T-cell (primary cell): ENCODE data around the gene BAAT. TPM values are rescaled to one million over a fixed set of nuclear protein-coding genes. Genes with fewer than 3 reads are reported as not detected.

Experiments used
- ATAC-seq, 4 experiments: fragments of 200-7000 bp in 3 of 4; fragments of 150-1000 bp in 1 of 4; cut with Tn5 transposase; replicated peaks in 1 of 4; 1 replicate in 3 of 4; 2 replicates in 1 of 4; pipeline ENCODE4 v1.10.0; 2021; ENCODE audit warnings: moderate library complexity in 3 of 4, mild to moderate bottlenecking in 2 of 4, moderate number of reproducible peaks in 1 of 4
- CTCF ChIA-PET, 2 donors: fragments of 300-600 bp; sonication (Branson Sonifier 250); formaldehyde crosslinking; loops; one replicate each; lab custom pipeline; 2022; ENCODE audit warnings: antibody characterized with exemption in 2 of 2; lab: Charles Lee
- POLR2A ChIA-PET, 2 donors: fragments of 300-600 bp; sonication (Branson Sonifier 250); formaldehyde crosslinking; loops; one replicate each; lab custom pipeline; 2022; ENCODE audit warnings: antibody characterized with exemption in 2 of 2; lab: Charles Lee
- DNase-seq, 35 experiments: peaks; one replicate each; pipeline versions ENCODE4 v3.0.0 to v3.0.0-alpha.2; 2013 to 2023
- H3K27ac ChIP-seq: one replicate; pipeline ENCODE4 v1.5.1; 2013; ENCODE audit warnings: low read length
- H3K27me3 ChIP-seq, 2 experiments: replicated peaks in 1 of 2; 1 replicate in 1 of 2; 2 replicates in 1 of 2; pipeline versions ENCODE4 v1.6.1 to v1.7.0; 2013; ENCODE audit warnings: low read length in 1 of 2, mixed read lengths in 1 of 2; ENCODE audit not compliant: control insufficient read depth in 2 of 2, insufficient read depth in 2 of 2; ENCODE audit errors: extremely low read depth in 1 of 2
- H3K36me3 ChIP-seq, 2 donors: 1 replicate in 1 of 2; 2 replicates in 1 of 2; pipeline versions ENCODE4 v1.6.1 to v1.7.0; 2013; ENCODE audit warnings: low read length in 1 of 2; ENCODE audit not compliant: control insufficient read depth in 2 of 2, insufficient read depth in 1 of 2; ENCODE audit errors: extremely low read depth in 1 of 2
- H3K4me1 ChIP-seq, 2 experiments: 1 replicate in 1 of 2; 2 replicates in 1 of 2; pipeline versions ENCODE4 v1.6.1 to v1.7.0; 2013; ENCODE audit warnings: low read length in 2 of 2, mixed read lengths in 1 of 2; ENCODE audit not compliant: insufficient read depth in 2 of 2, control insufficient read depth in 1 of 2; ENCODE audit errors: extremely low read depth in 1 of 2
- H3K4me3 ChIP-seq, 2 donors: 1 replicate in 1 of 2; 2 replicates in 1 of 2; pipeline versions ENCODE4 v1.5.1 to v1.7.0; 2013; ENCODE audit warnings: mild to moderate bottlenecking in 2 of 2, low read length in 1 of 2, moderate library complexity in 1 of 2; ENCODE audit not compliant: control insufficient read depth in 1 of 2; ENCODE audit errors: extremely low read depth in 1 of 2
- H3K9me3 ChIP-seq: 2 replicates; pipeline ENCODE4 v1.7.0; 2013
- H3K27ac Mint-ChIP-seq, 2 donors: one replicate each; pipeline ENCODE4 v1.8.0; 2020 to 2021; ENCODE audit warnings: mild to moderate bottlenecking in 2 of 2, mixed read lengths in 2 of 2
- H3K27me3 Mint-ChIP-seq, 2 donors: one replicate each; pipeline ENCODE4 v1.8.0; 2021 to 2022; ENCODE audit warnings: mixed read lengths in 2 of 2
- H3K36me3 Mint-ChIP-seq: one replicate; pipeline ENCODE4 v1.8.0; 2021; ENCODE audit warnings: mixed read lengths
- H3K4me1 Mint-ChIP-seq, 3 donors: one replicate each; pipeline ENCODE4 v1.8.0; 2020 to 2022; ENCODE audit warnings: mixed read lengths in 3 of 3, mild to moderate bottlenecking in 1 of 3
- H3K4me3 Mint-ChIP-seq, 3 donors: one replicate each; pipeline ENCODE4 v1.8.0; 2020 to 2022; ENCODE audit warnings: mild to moderate bottlenecking in 3 of 3, mixed read lengths in 3 of 3, moderate library complexity in 3 of 3
- H3K9me3 Mint-ChIP-seq, 3 donors: one replicate each; pipeline ENCODE4 v1.8.0; 2020 to 2022; ENCODE audit warnings: mixed read lengths in 3 of 3
- WGBS: methylation state at CpG from one replicate; pipeline ENCODE4 v1.1.5; 2013; ENCODE audit warnings: missing lambda C conversion rate; ENCODE audit not compliant: insufficient coverage; 5-methylcytosine and 5-hydroxymethylcytosine counted together
- total RNA-seq, 35 experiments: library from RNA in 6 of 35; stranded (reverse) in 6 of 35; fragments of 120-200 nt in 1 of 35; gene quantifications; one replicate each; pipeline versions ENCODE4 v1.2.1 to v1.2.4 and lab custom pipeline; 2013 to 2026

The BAAT gene
- total RNA-seq, 5 donors from 2014 or later (not counting 1 experiment from before 2014, with no cell fraction given): 0.13 to 0.36 (median 0.35) TPM; not detected in 2

- DNase-seq (no peak), ATAC-seq (no peak)
- H3K27ac ChIP-seq: no peak overlapping the region
- ChIA-PET POLR2A (no interaction called here), CTCF (no interaction called here)
- Mint-ChIP-seq H3K27ac (no peak overlapping the region), H3K9me3 (peaks cover 45 to 74% (median 55%) of the 10 kb centered on the region in 3 donors), H3K4me3 (no peak overlapping the region), H3K4me1 (no peaks in the 10 kb centered on the region), H3K36me3 (peaks cover 40% of the 10 kb centered on the region), H3K27me3 (no peaks in the 10 kb centered on the region)
- no peak overlapping the region for H3K4me3 ChIP-seq
- no peaks in the 10 kb centered on the region for H3K36me3 ChIP-seq
- peaks cover 18% of the 10 kb centered on the region for H3K9me3 ChIP-seq
- no peaks in the 10 kb centered on the region for H3K27me3 ChIP-seq
- H3K4me1 ChIP-seq: no peaks in the 10 kb centered on the region
Measured at GRCh38 chr9:101417389-101417788, 32.6 kb upstream of the BAAT start.

GRCh38 chr9:101415578-101415977, 30.8 kb upstream of the BAAT start:
- no peaks in the 10 kb centered on the region for H3K27me3 ChIP-seq
- H3K27ac ChIP-seq: no peak overlapping the region
- H3K27ac Mint-ChIP-seq: no peak overlapping the region
- ATAC-seq (no peak), DNase-seq (no peak)
- no peaks in the 10 kb centered on the region for H3K36me3 ChIP-seq
- peaks cover 24% of the 10 kb centered on the region for H3K9me3 ChIP-seq
- no peaks in the 10 kb centered on the region for H3K27me3 Mint-ChIP-seq
- POLR2A ChIA-PET: no interaction called here
- no peaks in the 10 kb centered on the region for H3K4me1 ChIP-seq
- H3K4me3 ChIP-seq: no peak overlapping the region
- CTCF ChIA-PET: no interaction called here
- H3K4me1 Mint-ChIP-seq: no peaks in the 10 kb centered on the region
- H3K9me3 Mint-ChIP-seq: peaks cover 48 to 74% (median 58%) of the 10 kb centered on the region in 3 donors
- H3K36me3 Mint-ChIP-seq: peaks cover 50% of the 10 kb centered on the region
- no peak overlapping the region for H3K4me3 Mint-ChIP-seq

DNA sequence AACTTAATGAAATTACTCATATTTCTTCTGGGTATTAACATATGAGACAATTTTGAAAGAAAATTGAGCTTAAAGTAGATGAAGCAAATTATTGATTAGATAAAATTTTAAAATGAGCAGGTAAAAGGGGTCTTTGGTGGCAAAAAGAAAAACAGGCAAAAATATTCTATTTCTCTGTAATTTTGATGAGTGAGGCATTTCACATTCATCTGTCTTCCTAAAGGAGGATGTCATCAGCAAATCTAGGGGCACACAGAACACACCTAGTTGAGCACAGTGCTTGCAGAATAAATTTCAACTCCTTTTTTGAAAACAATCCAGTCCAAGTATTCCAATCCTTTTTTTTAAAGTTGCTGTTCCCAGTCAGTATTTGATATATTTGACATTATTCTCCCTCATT, 30.0 kb upstream of the BAAT start:
- peaks cover 28% of the 10 kb centered on the region for H3K9me3 ChIP-seq
- DNase-seq: no peak
- H3K27me3 Mint-ChIP-seq: no peaks in the 10 kb centered on the region
- no peak overlapping the region for H3K27ac ChIP-seq
- H3K4me3 Mint-ChIP-seq: no peak overlapping the region
- H3K36me3 ChIP-seq: no peaks in the 10 kb centered on the region
- H3K9me3 Mint-ChIP-seq: peaks cover 48 to 75% (median 62%) of the 10 kb centered on the region in 3 donors
- H3K36me3 Mint-ChIP-seq: peaks cover 50% of the 10 kb centered on the region
- no peak overlapping the region for H3K27ac Mint-ChIP-seq
- no peak overlapping the region for H3K4me3 ChIP-seq
- H3K27me3 ChIP-seq: no peaks in the 10 kb centered on the region
- H3K4me1 Mint-ChIP-seq: no peaks in the 10 kb centered on the region
- ChIA-PET CTCF (no interaction called here), POLR2A (no interaction called here)
- no peaks in the 10 kb centered on the region for H3K4me1 ChIP-seq
- ATAC-seq: no peak

DNA sequence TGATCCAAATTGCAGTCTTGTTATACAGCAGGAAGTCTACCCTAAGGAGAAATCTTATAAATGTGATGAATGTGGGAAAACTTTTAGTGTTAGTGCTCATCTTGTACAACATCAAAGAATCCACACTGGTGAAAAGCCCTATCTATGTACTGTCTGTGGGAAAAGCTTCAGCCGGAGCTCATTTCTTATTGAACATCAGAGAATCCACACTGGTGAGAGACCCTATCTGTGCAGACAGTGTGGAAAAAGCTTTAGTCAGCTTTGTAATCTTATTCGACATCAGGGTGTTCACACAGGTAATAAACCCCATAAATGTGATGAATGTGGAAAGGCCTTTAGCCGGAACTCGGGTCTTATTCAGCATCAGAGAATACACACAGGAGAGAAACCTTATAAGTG, 24.3 kb upstream of the BAAT start:
- CTCF ChIA-PET: interaction anchor here in 1 of 2 donors (1.3 kb wide), 1 partner anchor 11 kb away, joined by 3 read pairs; the partner anchor contains the start of genes MRPL50 and ZNF189
- ATAC-seq (no peak), DNase-seq (no peak)
- no CpG with 5 or more reads among the region's 4 CpGs for WGBS
- POLR2A ChIA-PET: interaction anchor here in 1 of 2 donors (0.6 to 1.2 kb wide), 2 partner anchors 10 to 53 kb away, joined by 3 read pairs; partner anchors contain the start of gene ZNF189
- Mint-ChIP-seq H3K4me1 (no peaks in the 10 kb centered on the region), H3K9me3 (peaks cover 37 to 78% (median 61%) of the 10 kb centered on the region in 3 donors), H3K27ac (no peak overlapping the region), H3K27me3 (no peaks in the 10 kb centered on the region), H3K36me3 (peaks cover 79% of the 10 kb centered on the region), H3K4me3 (no peak overlapping the region)
- Histone ChIP-seq H3K9me3 (peaks cover 43% of the 10 kb centered on the region), H3K27ac (no peak overlapping the region), H3K4me1 (no peaks in the 10 kb centered on the region), H3K4me3 (no peak overlapping the region), H3K36me3 (peaks cover 13 to 35% of the 10 kb centered on the region in 2 donors), H3K27me3 (no peaks in the 10 kb centered on the region)

- H3K27me3 ChIP-seq: no peaks in the 10 kb centered on the region
- H3K4me3 ChIP-seq: no peak overlapping the region
- H3K9me3 ChIP-seq: peaks cover 40% of the 10 kb centered on the region
- no peak overlapping the region for H3K27ac ChIP-seq
- no peak for ATAC-seq
- ChIA-PET POLR2A (interaction anchor here in 1 of 2 donors (1.2 kb wide), 1 partner anchor 10 kb away, joined by 3 read pairs; the partner anchor contains the start of gene ZNF189), CTCF (interaction anchor here in 1 of 2 donors (1.3 kb wide), 1 partner anchor 10 kb away, joined by 3 read pairs; the partner anchor contains the start of genes MRPL50 and ZNF189)
- H3K4me1 Mint-ChIP-seq: peaks cover 0 to 5% (median 0%) of the 10 kb centered on the region in 3 donors
- H3K9me3 Mint-ChIP-seq: peaks cover 37 to 79% (median 61%) of the 10 kb centered on the region in 3 donors
- no peaks in the 10 kb centered on the region for H3K4me1 ChIP-seq
- no peak for DNase-seq
- no CpG with 5 or more reads among the region's 5 CpGs for WGBS
- peaks cover 13 to 41% of the 10 kb centered on the region in 2 donors for H3K36me3 ChIP-seq
- H3K4me3 Mint-ChIP-seq: no peak overlapping the region
- H3K27ac Mint-ChIP-seq: no peak overlapping the region
- no peaks in the 10 kb centered on the region for H3K27me3 Mint-ChIP-seq
- peaks cover 80% of the 10 kb centered on the region for H3K36me3 Mint-ChIP-seq
Measured at GRCh38 chr9:101408374-101409078, 23.7 kb upstream of the BAAT start.

DNA sequence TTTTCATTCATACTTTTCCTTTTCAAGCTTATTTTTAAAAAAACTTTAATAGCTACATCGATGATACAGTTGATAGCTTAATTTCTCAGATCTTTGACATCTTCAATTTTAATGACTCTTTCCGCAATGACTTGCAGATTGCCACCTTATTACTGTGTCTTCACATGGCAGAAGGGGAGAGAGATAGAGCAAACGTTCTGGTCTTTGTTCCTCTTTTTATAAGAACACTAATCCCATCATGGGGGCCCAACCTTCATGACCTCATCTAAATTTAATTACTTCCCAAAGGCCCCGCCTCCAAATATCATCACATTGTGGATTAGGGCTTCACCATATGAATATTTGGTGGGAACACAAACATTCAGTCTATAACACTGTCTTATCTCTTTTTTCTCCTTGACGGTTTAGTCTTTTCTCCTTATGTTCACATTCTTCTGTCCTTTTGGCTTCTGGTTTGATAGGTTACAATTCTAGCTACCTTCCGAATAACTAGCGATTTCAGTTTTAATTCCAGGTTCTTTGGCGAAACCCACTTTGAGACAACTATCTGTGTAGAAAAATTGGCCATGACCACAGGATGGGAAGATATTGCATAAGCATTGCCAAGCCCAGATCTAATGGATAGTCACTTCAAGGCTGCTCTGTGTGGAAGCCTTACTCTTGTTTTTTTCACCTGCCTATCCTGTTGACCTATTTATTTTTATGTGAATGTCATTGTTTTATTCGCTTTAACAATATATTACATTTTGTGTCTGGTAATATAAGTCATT, 18.9 kb upstream of the BAAT start:
- DNase-seq (no peak), ATAC-seq (no peak)
- Mint-ChIP-seq H3K9me3 (peaks cover 27 to 50% (median 38%) of the 10 kb centered on the region in 3 donors), H3K27ac (no peak overlapping the region), H3K27me3 (no peaks in the 10 kb centered on the region), H3K4me3 (peak overlapping the region in 1 of 3 donors; percentile 5), H3K36me3 (peaks cover 83% of the 10 kb centered on the region), H3K4me1 (peaks cover 36 to 45% (median 38%) of the 10 kb centered on the region in 3 donors)
- H3K4me1 ChIP-seq: peaks cover 6 to 15% of the 10 kb centered on the region in 2 experiments
- 40% methylated on average over 1 of the region's 9 CpGs for WGBS
- no peak overlapping the region for H3K27ac ChIP-seq
- ChIA-PET CTCF (interaction anchor here in 1 of 2 donors (1.2 kb wide), 1 partner anchor 16 kb away, joined by 4 read pairs; no protein-coding TSS in a partner anchor), POLR2A (interaction anchor here in 1 of 2 donors (0.5 kb wide), 1 partner anchor 125 kb away, joined by 4 read pairs; no protein-coding TSS in a partner anchor)
- peaks cover 13 to 67% of the 10 kb centered on the region in 2 donors for H3K36me3 ChIP-seq
- no peak overlapping the region for H3K4me3 ChIP-seq
- H3K27me3 ChIP-seq: no peaks in the 10 kb centered on the region
- H3K9me3 ChIP-seq: peaks cover 22% of the 10 kb centered on the region
